Gastrocnemius medialis (tissue), 4 donors: Measurements from ENCODE around the gene FAM217B.

ENCODE experiments used
- POLR2A ChIP-seq, 2 donors: fragments of 450-650 bp; IDR thresholded peaks; one replicate each; pipeline ENCODE4 v1.6.1; 2017; ENCODE audit warnings: antibody characterized with exemption in 2 of 2, mild to moderate bottlenecking in 2 of 2, moderate library complexity in 2 of 2
- TF ChIP-seq, protein P1 (sequence below), 5 experiments: fragments of 450-650 bp in 3 of 5; fragments of 200-600 bp in 2 of 5; sonication (generic) in 2 of 5; IDR thresholded peaks in 4 of 5; conservative IDR thresholded peaks in 1 of 5; 1 replicate in 4 of 5; 2 replicates in 1 of 5; pipeline ENCODE4 v1.5.1; 2016 to 2019; ENCODE audit warnings: antibody characterized with exemption in 5 of 5, mild to moderate bottlenecking in 3 of 5, moderate library complexity in 3 of 5

DNA sequence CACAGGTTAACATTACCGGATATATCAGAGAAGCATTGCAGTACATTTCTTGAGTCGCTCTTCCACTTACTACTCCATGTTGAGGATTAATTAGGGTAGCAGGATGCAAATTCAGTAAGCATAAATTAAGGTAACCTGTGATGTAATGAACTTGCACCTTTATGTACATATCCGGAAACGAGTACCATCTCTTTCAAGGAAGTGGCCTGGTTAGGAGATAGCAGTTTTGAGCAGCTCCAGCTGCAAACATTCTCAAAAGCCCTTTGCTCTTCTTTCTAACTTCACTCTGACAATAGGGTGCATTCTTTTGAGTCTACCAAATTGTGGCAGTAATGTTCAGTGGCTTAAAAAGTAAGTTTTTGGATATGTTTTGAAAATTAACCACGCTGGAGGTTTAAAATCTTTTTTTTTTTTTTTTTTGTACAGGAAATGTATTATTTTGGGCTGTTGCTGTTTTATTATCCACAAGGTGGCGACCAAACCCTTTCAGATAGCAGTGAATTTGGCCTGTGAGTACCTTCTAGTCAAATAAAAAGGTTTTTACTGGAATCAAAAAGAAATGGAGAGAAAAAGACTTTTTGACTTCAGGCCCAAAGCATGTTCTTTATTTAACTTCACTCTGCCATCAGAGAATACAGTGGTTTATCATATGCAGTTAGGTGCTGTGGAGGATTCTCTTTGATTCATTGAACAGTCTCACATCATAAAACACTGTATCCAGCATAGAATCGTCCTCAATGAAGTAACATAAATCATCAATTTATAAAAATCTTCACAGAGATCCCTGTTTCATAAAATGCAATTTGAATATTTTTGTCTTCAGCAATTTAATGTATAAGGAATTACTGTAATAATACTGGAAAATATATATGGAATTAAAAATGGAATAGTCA is 8.9 kb downstream of the FAM217B start:
- TF ChIP-seq POLR2A (IDR thresholded peaks at IDR 0.05) = no peak
- TF ChIP-seq, protein P1, sequence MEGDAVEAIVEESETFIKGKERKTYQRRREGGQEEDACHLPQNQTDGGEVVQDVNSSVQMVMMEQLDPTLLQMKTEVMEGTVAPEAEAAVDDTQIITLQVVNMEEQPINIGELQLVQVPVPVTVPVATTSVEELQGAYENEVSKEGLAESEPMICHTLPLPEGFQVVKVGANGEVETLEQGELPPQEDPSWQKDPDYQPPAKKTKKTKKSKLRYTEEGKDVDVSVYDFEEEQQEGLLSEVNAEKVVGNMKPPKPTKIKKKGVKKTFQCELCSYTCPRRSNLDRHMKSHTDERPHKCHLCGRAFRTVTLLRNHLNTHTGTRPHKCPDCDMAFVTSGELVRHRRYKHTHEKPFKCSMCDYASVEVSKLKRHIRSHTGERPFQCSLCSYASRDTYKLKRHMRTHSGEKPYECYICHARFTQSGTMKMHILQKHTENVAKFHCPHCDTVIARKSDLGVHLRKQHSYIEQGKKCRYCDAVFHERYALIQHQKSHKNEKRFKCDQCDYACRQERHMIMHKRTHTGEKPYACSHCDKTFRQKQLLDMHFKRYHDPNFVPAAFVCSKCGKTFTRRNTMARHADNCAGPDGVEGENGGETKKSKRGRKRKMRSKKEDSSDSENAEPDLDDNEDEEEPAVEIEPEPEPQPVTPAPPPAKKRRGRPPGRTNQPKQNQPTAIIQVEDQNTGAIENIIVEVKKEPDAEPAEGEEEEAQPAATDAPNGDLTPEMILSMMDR (IDR thresholded peaks at IDR 0.05 in 4 of 5, conservative IDR thresholded peaks at IDR 0.05 in 1 of 5) = peak in 4 of 5 experiments; percentile 24 to 65 (median 46)
